BE2C (cell line): ENCODE measurements around the gene YY1AP1.
"Not testable (repeated sequence)": the region's sequence is repeated elsewhere in the genome, so short reads cannot be mapped to it uniquely, and the experiment has no call there.

Experiments
- DNase-seq: peaks from one replicate; pipeline ENCODE4 v3.0.0-alpha.2; 2020
- H3K27me3 ChIP-seq: fragments of 250-450 bp; sonication (Bioruptor Pico); 2 replicates; pipeline ENCODE4 v1.5.1; 2020; ENCODE audit warnings: mild to moderate bottlenecking
- H3K36me3 ChIP-seq: fragments of 250-450 bp; sonication (Bioruptor Pico); 2 replicates; pipeline ENCODE4 v1.5.1; 2020; ENCODE audit warnings: mild to moderate bottlenecking
- H3K4me1 ChIP-seq: fragments of 250-450 bp; sonication (Bioruptor Pico); 2 replicates; pipeline ENCODE4 v1.5.1; 2020
- H3K4me3 ChIP-seq: 2 replicates; pipeline ENCODE4 v1.5.1; 2011; ENCODE audit warnings: low read depth, low read length
- H3K9me3 ChIP-seq: fragments of 250-450 bp; sonication (Bioruptor Pico); 2 replicates; pipeline ENCODE4 v1.5.1; 2020
- TF ChIP-seq, protein P1 (sequence below): IDR thresholded peaks from 2 replicates; pipeline ENCODE4 v1.5.1; 2012; ENCODE audit warnings: mild to moderate bottlenecking, low read depth, low read length

Gene YY1AP1

DNA sequence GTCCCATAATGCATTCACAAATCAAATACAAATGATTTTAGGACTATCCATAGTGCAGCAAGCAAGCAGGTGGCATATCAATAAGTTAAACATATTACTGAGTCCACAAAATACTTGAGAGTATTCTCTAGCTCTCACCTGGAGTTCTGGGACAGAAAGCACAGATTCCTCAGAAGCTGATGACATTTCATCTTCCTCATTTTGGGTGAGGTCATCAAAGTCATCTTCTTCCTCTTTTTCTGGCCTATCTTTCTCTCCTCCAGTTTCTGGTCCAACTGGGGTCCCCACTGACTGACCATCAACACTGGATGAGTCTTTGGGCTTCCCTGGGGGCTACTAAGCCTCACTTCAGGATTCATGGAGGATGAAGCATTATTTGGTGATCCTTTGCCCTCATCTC lies 38.9 kb downstream of the YY1AP1 start:
- no peaks in the 10 kb centered on the region for H3K27me3 ChIP-seq
- H3K9me3 ChIP-seq = no peaks in the 10 kb centered on the region
- H3K4me3 ChIP-seq = no peak overlapping the region
- TF ChIP-seq, protein P1, sequence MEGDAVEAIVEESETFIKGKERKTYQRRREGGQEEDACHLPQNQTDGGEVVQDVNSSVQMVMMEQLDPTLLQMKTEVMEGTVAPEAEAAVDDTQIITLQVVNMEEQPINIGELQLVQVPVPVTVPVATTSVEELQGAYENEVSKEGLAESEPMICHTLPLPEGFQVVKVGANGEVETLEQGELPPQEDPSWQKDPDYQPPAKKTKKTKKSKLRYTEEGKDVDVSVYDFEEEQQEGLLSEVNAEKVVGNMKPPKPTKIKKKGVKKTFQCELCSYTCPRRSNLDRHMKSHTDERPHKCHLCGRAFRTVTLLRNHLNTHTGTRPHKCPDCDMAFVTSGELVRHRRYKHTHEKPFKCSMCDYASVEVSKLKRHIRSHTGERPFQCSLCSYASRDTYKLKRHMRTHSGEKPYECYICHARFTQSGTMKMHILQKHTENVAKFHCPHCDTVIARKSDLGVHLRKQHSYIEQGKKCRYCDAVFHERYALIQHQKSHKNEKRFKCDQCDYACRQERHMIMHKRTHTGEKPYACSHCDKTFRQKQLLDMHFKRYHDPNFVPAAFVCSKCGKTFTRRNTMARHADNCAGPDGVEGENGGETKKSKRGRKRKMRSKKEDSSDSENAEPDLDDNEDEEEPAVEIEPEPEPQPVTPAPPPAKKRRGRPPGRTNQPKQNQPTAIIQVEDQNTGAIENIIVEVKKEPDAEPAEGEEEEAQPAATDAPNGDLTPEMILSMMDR = no peak
- peaks cover 5% of the 10 kb centered on the region for H3K4me1 ChIP-seq
- H3K36me3 ChIP-seq = no peaks in the 10 kb centered on the region
- no peak for DNase-seq

DNA sequence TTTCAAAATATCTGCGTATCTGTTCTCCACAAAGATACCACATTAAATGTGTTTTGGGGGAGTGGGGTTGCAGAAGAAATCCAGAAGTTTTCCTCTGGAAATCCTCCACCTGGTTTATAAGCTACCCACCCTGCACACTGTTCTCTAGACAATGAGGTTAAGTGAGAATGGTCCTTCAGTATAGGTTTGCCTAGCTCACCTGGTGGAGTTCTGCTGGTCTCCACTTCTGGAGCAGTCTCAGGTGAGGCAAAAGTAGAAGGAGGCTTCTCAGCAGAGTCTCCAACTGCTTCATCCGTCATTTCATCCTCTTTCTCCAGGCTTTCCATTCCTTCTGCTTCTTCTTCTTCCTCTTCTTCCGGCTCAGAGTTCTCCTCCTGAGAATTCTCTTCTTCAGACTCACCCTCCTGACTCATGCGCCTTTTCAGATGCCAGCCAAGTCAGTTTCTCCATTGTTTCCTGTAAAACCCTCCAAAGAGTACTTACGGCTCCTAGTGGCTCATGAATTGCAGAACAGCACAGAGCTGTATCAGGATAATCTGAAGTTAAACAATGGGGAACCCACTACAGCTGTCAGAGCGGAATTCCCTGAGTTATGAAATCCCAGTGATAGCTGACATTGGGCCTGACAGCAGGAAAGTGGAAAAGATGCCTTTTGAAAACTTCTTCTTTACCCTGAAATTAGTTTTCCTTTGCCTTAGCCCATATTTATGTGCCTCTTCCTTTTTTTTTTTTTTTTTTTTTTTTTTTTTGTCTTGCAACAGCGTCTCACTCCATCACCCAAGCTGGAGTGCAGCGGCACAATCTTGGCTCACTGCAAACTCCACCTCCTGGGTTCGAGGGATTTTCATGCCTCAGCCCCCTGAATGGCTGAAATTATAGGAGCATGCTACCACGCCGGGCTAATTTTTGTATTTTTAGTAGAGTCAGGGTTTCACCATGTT lies 40.1 kb downstream of the YY1AP1 start:
- no peak overlapping the region for H3K4me3 ChIP-seq
- H3K4me1 ChIP-seq = peaks cover 5% of the 10 kb centered on the region
- no peaks in the 10 kb centered on the region for H3K36me3 ChIP-seq
- no peaks in the 10 kb centered on the region; the same call in 1 of the 2 replicates for H3K9me3 ChIP-seq
- no peaks in the 10 kb centered on the region for H3K27me3 ChIP-seq
- no peak for DNase-seq
- TF ChIP-seq, protein P1 = peak; percentile 47

DNA sequence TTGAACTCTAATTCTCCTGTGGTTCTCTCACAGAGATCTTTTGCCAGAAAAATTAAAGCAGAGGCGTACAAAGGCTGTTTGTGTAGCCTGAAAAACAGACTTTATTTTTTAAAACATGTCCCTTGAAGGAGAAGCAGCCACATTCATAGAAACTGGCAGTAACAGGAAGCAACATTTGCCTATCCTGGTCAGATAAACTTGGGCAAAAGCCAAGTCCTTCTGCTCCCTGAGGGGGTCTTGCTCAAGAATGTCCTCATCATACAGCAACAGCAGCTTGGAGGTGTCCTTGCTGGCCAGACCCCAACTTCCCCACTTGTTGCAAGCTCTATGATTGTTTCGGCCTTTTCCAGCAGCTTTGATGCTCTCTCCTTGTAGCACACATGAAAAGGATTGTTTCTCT lies 42.3 kb downstream of the YY1AP1 start:
- Histone ChIP-seq H3K36me3 (no peaks in the 10 kb centered on the region), H3K4me3 (no peak overlapping the region), H3K27me3 (no peaks in the 10 kb centered on the region), H3K4me1 (peaks cover 5% of the 10 kb centered on the region), H3K9me3 (peaks cover 5% of the 10 kb centered on the region)
- TF ChIP-seq, protein P1 = no peak
- no peak for DNase-seq

DNA sequence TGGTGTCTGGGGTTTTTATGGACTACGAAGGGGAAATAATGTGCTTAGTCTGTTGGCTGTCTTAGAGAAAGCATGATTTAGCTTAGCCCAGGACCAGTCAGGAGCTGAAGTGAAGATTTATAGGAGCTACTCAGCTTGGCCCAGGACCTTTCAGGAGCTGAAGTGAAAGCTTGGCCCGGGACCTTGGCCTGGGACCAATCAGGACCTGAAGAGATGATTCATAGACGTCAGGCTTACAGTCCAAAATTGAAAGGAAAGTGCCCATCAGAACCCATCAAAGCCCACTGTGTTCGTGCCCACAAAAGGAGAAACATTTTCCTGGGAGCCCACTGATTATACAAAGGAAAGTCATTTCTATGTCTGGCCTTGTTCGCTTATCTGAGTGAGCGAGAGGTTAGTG lies 42.9 kb downstream of the YY1AP1 start:
- peaks cover 5% of the 10 kb centered on the region for H3K9me3 ChIP-seq

DNA sequence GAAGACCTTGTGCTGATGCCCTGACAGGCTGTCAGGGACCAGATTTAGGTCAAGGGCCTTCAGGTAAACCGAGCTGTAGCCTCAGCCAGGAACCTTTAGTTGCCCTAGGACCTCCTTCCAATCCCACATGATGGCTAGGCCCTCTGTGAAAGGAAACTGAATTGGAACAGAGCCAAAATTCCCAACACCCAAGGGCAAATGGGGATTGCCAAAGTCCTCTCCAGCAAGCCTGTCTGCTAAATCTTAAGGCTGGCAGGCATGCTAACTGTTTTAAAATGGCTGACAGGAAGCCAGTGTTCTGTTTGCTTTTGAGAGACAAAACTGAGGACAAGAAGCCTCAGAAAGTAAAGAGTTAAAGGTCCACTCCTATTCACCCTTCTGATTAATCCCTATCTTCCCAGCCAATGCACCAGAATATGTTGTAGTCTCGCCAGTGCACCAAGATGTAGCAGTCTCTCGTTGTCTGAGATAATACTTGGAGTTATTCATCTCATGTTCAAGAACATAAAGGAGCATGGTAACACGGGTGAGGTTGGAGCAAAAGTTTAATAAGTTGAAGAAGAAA lies 43.5 kb downstream of the YY1AP1 start:
- Histone ChIP-seq H3K4me3 (no peak overlapping the region), H3K27me3 (no peaks in the 10 kb centered on the region), H3K9me3 (peaks cover 5% of the 10 kb centered on the region), H3K36me3 (no peaks in the 10 kb centered on the region), H3K4me1 (no peaks in the 10 kb centered on the region)
- TF ChIP-seq, protein P1 = no peak
- no peak for DNase-seq

More for the DNA sequence above, 42.9 kb downstream of the YY1AP1 start:
- TF ChIP-seq, protein P1 = no peak
- H3K4me1 ChIP-seq = peaks cover 1% of the 10 kb centered on the region; the same call in 1 of the 2 replicates
- H3K36me3 ChIP-seq = no peaks in the 10 kb centered on the region
- DNase-seq = no peak
- H3K27me3 ChIP-seq = no peaks in the 10 kb centered on the region
- H3K4me3 ChIP-seq = no peak overlapping the region

DNA sequence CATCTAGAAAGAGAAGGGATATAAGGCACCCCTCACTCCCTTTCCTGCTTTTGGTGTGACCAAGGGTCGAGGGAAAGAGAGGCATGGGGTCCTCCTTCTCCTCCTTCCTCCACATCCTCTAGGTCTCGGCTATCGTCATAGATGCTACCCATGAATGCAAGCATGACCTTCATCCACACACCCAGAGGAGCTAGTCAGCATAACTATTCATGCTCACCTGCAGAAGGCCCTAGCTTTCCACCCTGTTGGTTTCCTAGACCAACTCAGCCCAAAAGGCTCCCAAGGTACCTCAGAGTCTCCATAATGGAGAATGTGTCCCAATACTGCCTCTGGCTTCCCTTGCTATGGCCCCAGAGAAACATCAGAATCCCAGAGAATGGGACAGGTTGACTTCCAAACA lies 45.3 kb downstream of the YY1AP1 start:
- no peaks in the 10 kb centered on the region for H3K36me3 ChIP-seq
- no peaks in the 10 kb centered on the region for H3K4me1 ChIP-seq
- no peak for DNase-seq
- H3K27me3 ChIP-seq = no peaks in the 10 kb centered on the region
- TF ChIP-seq, protein P1 = no peak
- H3K9me3 ChIP-seq = peaks cover 5% of the 10 kb centered on the region
- H3K4me3 ChIP-seq = no peak overlapping the region

DNA sequence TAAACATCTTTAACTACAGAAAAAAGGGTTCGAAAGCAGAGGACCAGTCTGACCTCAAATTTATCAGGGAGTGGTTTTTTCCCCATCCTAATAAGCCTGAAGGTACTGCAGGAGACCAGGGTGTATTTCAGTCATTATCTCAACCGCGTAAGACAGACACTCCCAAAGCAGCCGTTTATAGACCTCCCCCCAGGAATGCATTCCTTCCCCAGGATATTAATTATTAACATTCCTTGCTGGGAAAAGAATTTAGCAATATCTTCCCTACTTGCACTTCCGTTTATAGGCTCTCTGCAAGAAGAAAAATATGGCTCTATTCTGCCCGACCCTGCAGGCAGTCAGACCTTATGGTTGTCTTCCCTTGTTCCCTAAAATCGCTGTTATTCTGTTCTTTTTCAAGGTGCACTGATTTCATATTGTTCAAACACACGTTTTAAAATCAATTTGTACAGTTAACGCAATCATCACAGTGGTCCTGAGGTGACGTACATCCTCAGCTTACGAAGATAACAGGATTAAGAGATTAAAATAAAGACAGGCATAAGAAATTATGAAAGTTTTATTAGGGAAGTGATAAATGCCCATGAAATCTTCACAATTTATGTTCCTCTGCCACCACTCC lies 45.9 kb downstream of the YY1AP1 start:
- not testable (repeated sequence) for H3K27me3 ChIP-seq, H3K4me1 ChIP-seq, DNase-seq, H3K36me3 ChIP-seq, H3K9me3 ChIP-seq, H3K4me3 ChIP-seq
